Suprapubic skin (tissue), 3 donors: Measurements from ENCODE around the gene PLXNA4.

ENCODE experiments used
- EP300 ChIP-seq: sonication (generic); formaldehyde crosslinking; IDR thresholded peaks from one replicate; pipeline ENCODE4 v1.6.1; 2017; ENCODE audit warnings: antibody characterized with exemption
- POLR2A ChIP-seq, 2 donors: fragments of 450-650 bp; IDR thresholded peaks; one replicate each; pipeline ENCODE4 v1.6.1; 2017; ENCODE audit warnings: antibody characterized with exemption in 2 of 2, mild to moderate bottlenecking in 2 of 2, moderate library complexity in 2 of 2
- TF ChIP-seq, protein P1 (sequence below), 2 donors: fragments of 200-600 bp in 1 of 2; fragments of 450-650 bp in 1 of 2; sonication (generic) in 1 of 2; IDR thresholded peaks; one replicate each; pipeline ENCODE4 v1.5.1; 2016 to 2019; ENCODE audit warnings: antibody characterized with exemption in 2 of 2, mild to moderate bottlenecking in 1 of 2, moderate library complexity in 1 of 2

GRCh38 chr7:132280335-132280734 is 295.9 kb downstream of the PLXNA4 start:
- TF ChIP-seq, protein P1, sequence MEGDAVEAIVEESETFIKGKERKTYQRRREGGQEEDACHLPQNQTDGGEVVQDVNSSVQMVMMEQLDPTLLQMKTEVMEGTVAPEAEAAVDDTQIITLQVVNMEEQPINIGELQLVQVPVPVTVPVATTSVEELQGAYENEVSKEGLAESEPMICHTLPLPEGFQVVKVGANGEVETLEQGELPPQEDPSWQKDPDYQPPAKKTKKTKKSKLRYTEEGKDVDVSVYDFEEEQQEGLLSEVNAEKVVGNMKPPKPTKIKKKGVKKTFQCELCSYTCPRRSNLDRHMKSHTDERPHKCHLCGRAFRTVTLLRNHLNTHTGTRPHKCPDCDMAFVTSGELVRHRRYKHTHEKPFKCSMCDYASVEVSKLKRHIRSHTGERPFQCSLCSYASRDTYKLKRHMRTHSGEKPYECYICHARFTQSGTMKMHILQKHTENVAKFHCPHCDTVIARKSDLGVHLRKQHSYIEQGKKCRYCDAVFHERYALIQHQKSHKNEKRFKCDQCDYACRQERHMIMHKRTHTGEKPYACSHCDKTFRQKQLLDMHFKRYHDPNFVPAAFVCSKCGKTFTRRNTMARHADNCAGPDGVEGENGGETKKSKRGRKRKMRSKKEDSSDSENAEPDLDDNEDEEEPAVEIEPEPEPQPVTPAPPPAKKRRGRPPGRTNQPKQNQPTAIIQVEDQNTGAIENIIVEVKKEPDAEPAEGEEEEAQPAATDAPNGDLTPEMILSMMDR (IDR thresholded peaks at IDR 0.05): no peak
- no peak for TF ChIP-seq POLR2A (IDR thresholded peaks at IDR 0.05)
- no peak for TF ChIP-seq EP300
